Liver (tissue), 3 donors: Measurements from ENCODE around the gene MGAT5.

ENCODE experiments used
- GABPA ChIP-seq, 2 donors: IDR thresholded peaks in 1 of 2; conservative IDR thresholded peaks in 1 of 2; 2 replicates each; pipeline ENCODE4 v1.6.1; 2016; ENCODE audit warnings: antibody characterized with exemption in 2 of 2, mild to moderate bottlenecking in 1 of 2, moderate library complexity in 1 of 2
- HNF4A ChIP-seq, 2 donors: conservative IDR thresholded peaks; 2 replicates each; pipeline ENCODE4 v1.6.1; 2016; ENCODE audit warnings: antibody characterized with exemption in 2 of 2, mild to moderate bottlenecking in 2 of 2
- RAD21 ChIP-seq, 2 donors: IDR thresholded peaks; 2 replicates each; pipeline ENCODE4 v1.6.1; 2016; ENCODE audit warnings: antibody characterized with exemption in 2 of 2, mild to moderate bottlenecking in 2 of 2
- SP1 ChIP-seq: IDR thresholded peaks from 2 replicates; pipeline ENCODE4 v1.6.1; 2018; ENCODE audit warnings: antibody characterized with exemption, mild to moderate bottlenecking
- YY1 ChIP-seq: IDR thresholded peaks from 2 replicates; pipeline ENCODE4 v1.6.1; 2016; ENCODE audit warnings: antibody characterized with exemption, mild to moderate bottlenecking
- TF ChIP-seq, protein P1 (sequence below): IDR thresholded peaks from 2 replicates; pipeline ENCODE4 v1.6.1; 2016; ENCODE audit warnings: antibody characterized with exemption, mild to moderate bottlenecking
- TF ChIP-seq, protein P2 (sequence below): fragments of 150-350 bp; IDR thresholded peaks from 2 replicates; pipeline ENCODE4 v1.5.1; 2017; ENCODE audit warnings: improper control_type of control experiment, low read depth, low read length; ENCODE audit not compliant: missing input control
- TF ChIP-seq, protein P3 (sequence below): IDR thresholded peaks from 2 replicates; pipeline ENCODE4 v1.6.1; 2016; ENCODE audit warnings: antibody characterized with exemption
- donor health status: healthy.
- donor health status: healthy.

DNA sequence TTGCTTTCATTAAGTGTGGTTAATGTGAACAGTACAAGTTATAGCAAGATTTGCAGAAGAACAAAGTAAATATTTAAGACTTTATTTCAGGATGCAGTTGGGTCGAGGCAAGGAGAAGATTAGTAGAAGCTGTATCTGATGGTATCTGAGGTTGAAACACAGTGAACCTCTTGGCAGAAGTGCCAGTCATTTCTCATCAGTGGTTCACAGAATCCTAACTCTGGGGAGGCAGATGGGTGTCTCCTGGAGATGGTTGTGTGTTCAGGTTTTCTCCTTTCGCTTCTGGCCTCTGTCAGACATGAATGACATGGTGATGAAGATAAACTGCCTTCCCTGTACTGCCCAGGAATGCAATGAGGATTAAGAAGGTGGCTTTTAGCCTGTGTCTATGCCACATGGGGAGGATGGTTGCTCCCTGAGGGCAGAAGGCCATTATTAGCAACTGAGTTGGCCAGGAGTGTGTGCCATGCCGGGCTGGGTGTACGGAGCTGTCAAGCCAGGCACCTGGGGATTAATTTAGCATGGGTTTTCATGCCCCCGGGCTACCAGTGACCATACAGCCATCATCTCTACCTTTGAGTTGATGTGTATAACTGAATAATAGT, 28.0 kb downstream of the MGAT5 start:
- TF ChIP-seq, protein P1, sequence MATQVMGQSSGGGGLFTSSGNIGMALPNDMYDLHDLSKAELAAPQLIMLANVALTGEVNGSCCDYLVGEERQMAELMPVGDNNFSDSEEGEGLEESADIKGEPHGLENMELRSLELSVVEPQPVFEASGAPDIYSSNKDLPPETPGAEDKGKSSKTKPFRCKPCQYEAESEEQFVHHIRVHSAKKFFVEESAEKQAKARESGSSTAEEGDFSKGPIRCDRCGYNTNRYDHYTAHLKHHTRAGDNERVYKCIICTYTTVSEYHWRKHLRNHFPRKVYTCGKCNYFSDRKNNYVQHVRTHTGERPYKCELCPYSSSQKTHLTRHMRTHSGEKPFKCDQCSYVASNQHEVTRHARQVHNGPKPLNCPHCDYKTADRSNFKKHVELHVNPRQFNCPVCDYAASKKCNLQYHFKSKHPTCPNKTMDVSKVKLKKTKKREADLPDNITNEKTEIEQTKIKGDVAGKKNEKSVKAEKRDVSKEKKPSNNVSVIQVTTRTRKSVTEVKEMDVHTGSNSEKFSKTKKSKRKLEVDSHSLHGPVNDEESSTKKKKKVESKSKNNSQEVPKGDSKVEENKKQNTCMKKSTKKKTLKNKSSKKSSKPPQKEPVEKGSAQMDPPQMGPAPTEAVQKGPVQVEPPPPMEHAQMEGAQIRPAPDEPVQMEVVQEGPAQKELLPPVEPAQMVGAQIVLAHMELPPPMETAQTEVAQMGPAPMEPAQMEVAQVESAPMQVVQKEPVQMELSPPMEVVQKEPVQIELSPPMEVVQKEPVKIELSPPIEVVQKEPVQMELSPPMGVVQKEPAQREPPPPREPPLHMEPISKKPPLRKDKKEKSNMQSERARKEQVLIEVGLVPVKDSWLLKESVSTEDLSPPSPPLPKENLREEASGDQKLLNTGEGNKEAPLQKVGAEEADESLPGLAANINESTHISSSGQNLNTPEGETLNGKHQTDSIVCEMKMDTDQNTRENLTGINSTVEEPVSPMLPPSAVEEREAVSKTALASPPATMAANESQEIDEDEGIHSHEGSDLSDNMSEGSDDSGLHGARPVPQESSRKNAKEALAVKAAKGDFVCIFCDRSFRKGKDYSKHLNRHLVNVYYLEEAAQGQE, result no peak
- TF ChIP-seq, protein P2, sequence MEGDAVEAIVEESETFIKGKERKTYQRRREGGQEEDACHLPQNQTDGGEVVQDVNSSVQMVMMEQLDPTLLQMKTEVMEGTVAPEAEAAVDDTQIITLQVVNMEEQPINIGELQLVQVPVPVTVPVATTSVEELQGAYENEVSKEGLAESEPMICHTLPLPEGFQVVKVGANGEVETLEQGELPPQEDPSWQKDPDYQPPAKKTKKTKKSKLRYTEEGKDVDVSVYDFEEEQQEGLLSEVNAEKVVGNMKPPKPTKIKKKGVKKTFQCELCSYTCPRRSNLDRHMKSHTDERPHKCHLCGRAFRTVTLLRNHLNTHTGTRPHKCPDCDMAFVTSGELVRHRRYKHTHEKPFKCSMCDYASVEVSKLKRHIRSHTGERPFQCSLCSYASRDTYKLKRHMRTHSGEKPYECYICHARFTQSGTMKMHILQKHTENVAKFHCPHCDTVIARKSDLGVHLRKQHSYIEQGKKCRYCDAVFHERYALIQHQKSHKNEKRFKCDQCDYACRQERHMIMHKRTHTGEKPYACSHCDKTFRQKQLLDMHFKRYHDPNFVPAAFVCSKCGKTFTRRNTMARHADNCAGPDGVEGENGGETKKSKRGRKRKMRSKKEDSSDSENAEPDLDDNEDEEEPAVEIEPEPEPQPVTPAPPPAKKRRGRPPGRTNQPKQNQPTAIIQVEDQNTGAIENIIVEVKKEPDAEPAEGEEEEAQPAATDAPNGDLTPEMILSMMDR, result no peak
- TF ChIP-seq RAD21 (IDR thresholded peaks at IDR 0.05) (no peak), YY1 (no peak), HNF4A (conservative IDR thresholded peaks at IDR 0.05) (no peak), GABPA (IDR thresholded peaks at IDR 0.05 in 1 of 2, conservative IDR thresholded peaks at IDR 0.05 in 1 of 2) (no peak), SP1 (no peak)
- TF ChIP-seq, protein P3, sequence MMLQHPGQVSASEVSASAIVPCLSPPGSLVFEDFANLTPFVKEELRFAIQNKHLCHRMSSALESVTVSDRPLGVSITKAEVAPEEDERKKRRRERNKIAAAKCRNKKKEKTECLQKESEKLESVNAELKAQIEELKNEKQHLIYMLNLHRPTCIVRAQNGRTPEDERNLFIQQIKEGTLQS, result no peak
